SIG-M5 treated with dmso at 0.1 percent for 504 hours (cell line): ENCODE measurements around the gene TMEM80.
"Not testable (repeated sequence)": the region's sequence is repeated elsewhere in the genome, so short reads cannot be mapped to it uniquely, and the experiment has no call there.

ENCODE experiments used
- DNase-seq: peaks from one replicate; lab custom pipeline; 2025; ENCODE audit not compliant: unreplicated experiment; lab: John Stamatoyannopoulos, UW

TMEM80 gene

DNA sequence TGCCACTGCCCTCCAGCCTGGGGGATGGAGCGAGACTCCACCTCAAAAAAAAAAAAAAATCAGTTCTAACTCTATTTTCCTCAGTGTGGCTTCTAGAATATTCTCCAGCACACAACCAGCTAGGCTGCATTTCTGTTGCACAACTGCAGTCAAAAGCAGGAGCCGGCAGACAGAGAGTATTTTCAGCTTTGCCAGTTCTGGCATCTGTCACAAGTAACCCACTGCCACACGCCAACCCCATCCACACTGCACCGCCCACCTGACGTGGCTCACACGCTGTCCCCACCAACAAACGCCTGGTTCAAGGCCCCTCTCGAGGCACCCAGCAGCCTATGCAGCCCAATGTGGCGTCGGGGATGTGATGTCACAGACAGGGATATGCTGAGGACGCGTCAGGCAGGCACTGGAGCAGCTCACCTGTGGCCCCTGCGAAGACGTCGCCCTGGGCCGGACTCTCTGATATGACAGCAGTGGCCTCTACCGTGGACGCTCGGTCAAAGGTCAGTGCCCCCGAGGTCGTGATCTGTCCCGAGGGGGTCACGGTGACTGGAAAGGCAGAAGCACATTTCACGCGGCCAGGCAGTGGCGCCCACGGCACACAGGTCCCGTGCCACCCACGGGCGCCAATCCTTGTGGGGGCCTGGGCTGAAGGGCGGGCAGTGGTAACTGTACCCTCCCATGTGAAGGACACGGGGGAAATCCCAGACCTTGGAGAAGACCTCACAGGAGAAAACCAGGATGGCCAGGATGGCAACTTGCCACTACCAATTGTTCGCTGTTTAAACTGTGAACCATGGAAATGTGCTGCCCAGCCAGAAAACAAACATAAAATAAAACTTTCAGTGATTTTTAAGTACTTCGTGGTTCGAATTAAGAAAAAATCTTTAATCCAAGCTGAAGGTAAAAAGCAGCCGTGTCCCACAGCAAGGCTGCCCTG is 16.1 kb upstream of the TMEM80 start:
- DNase-seq, result no peak

DNA sequence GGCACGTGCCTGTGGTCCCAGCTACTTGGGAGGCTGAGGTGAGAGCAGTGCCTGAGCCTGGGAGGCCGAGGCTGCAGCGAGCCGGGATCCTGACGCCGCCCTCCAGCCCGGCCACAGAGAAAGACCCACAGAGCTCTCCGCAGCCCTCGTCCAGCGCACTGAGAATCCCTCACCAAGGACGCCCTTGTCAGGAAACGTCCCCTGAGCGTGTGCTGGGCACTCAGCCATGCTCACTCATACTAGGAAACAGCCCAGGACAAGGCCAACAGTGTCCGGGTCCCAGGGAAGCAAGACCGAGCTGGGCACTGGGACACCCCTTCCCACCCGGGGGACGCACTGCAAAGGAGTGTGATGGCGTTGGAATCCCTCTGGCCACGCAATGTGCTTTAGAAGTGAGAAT is 15.1 kb upstream of the TMEM80 start:
- no peak for DNase-seq

DNA sequence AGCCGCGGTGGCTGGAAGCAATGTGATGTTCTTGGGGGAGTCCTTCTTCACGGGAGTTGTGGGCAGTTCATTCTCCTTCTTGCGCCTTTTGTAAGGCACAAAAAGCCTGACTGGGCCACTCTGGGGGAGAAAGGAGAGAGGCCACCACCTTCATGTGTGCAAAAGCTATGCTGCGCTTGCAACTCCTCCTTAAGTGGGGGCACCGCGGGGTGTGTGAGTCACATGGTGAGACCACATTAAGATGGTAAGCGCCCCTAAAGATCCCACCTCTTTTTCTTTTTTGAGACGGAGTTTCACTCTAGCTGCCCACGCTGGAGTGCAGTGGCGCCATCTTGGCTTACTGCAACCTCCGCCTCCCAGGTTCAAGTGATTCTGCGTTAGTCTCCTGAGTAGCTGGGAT is 14.6 kb upstream of the TMEM80 start:
- DNase-seq, result no peak

DNA sequence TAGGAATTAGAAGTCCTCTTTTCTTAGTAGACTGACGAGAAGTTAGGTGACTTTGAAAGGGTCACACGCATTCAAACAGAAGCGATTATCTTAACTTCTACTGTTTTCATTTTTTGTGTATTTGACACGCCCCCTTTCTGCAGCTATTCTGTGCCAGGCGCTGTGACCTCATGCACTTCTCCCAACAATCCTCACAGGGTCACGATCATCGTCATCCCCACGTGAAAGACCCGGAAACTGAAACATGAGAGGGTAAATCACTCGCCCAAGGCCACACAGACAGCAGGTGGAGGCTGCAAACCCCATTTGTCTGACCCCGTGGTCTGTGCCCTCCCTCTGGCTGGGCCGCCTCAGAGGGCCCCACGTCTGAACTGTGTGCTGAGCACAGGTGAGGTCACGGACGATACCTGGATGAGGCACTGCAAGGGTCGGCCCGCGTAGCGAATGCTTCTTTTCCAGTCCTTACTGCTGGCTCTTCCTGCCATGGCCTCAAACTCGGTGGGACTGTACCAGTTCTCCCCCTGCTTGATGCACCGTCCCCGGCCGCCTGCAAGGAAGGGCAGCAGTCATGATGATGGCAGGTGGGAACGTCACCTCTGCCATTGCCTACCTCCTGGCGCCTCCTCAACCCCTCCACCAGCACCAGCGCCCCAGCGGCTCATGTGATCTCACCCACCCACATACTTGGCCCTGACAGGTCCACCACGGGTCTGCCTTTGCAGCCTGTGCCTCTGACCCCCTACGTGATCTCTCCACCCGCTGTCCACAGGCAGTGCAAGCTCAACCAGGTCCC is 9.0 kb upstream of the TMEM80 start:
- DNase-seq, result no peak

DNA sequence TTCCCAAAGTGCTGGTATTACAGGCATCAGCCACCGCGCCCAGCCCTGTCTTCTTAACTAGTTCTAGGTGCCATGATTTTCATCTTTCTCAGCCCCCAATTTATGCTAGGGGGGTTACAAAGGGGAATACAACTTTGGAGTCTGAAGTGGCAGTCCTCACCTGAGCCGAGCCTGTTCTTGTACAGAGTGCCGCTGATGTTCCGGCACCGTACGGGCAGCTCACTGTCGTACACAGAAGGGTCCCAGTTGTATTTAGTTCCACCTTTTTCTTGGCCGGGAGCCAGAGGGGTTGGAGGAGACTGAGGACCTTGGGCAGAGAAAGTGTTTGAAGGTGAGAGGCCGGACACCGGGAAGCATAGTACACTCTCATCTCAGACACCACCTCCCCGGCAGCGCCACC is 7.9 kb upstream of the TMEM80 start:
- no peak for DNase-seq

DNA sequence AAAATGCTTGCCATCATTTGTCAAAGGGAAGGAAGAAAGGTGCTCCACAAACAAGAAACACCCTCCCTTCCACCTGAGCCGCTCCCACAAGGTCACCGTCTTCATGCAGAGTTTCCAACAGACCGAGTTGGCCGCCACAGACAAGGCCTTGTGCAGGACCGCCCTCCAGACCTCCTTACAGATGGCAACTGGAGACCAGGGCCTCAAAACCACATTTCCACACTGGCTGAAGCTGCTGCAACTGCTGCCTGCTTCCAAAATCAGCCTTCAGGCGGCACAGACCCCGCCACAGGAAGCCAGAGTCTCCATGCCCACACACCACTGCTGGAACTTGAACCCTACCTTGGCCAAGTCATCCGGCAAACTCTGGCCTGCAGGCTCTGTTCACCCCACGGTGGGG is 6.9 kb upstream of the TMEM80 start:
- DNase-seq, result no peak

DNA sequence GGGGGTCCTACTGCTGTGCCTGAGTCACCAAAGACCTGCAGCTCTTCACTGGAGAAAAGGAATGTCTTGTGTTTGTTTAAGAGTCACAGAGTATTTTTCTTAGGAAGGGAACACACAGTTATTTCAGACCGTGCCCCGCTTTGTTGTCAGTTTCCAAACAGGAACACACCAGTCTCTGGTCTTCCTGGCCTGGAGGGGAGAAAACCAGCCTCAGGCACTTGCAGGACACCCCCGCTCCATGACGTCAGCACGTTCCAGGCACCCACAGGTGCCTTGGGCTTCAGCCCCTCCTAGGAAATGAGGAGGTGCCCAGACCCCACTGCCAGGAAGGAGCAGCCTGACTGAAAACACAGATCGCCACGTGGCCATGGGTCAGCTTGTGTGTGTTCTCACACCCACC is 6.0 kb upstream of the TMEM80 start:
- DNase-seq, result no peak

DNA sequence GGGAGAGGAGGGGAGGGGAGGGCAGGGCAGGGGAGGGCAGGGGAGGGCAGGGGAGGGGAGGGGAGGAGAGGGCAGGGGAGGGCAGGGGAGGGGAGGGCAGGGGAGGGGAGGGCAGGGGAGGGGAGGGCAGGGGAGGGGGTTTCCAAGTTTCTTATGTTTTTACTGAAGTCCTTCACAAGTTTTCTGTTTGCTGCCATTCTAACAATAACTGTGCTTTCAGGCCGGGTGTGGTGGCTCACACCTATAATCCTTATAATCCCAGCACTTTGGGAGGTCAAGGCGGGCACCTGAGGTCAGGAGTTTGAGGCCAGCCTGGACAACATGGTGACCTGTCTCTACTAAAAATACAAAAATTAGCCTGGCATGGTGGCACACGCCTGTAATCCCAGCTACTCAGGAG is 5.4 kb upstream of the TMEM80 start:
- DNase-seq, result not testable (repeated sequence)

DNA sequence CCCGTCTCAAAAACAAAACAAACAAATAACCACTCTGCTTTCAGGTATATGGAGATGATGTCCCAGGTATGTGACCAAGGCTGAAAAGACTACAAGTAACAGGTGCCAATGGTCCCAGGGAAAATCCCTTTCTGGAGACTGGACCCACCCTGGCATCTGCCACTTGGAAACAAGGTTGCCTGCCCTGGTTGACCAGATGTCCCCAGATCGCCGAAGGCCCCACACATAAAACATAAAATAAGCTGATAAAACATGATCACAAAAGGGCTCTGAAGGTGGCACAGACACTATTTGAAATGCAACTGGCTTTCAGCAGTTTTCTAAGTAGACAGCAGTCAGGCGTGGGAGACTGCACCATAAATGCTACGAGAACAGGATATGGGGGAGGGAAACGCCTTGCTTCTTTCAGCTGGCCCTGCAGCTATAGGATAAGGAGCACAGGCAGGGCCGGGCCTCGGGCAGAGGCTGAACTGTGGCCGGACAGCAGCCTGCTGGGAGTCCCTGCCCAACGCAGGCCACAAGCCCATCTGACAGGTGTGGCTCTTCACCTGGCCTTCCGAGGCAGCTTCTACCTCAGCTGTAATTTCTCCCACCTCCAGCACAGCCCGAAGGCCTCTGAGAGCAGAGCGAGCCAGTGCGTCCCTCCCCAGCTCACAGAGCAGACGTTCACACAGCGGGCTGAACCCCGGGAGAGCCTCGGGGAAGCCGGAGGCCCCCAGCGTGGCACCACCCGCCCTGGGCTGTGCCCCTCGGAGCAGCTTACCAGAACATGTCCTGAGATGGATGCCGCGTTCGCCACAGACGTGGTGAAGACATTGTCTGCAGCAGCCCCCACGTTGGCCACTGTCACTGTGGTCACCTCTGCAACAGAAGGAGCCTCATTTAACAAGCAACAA is 4.6 kb upstream of the TMEM80 start:
- no peak for DNase-seq

DNA sequence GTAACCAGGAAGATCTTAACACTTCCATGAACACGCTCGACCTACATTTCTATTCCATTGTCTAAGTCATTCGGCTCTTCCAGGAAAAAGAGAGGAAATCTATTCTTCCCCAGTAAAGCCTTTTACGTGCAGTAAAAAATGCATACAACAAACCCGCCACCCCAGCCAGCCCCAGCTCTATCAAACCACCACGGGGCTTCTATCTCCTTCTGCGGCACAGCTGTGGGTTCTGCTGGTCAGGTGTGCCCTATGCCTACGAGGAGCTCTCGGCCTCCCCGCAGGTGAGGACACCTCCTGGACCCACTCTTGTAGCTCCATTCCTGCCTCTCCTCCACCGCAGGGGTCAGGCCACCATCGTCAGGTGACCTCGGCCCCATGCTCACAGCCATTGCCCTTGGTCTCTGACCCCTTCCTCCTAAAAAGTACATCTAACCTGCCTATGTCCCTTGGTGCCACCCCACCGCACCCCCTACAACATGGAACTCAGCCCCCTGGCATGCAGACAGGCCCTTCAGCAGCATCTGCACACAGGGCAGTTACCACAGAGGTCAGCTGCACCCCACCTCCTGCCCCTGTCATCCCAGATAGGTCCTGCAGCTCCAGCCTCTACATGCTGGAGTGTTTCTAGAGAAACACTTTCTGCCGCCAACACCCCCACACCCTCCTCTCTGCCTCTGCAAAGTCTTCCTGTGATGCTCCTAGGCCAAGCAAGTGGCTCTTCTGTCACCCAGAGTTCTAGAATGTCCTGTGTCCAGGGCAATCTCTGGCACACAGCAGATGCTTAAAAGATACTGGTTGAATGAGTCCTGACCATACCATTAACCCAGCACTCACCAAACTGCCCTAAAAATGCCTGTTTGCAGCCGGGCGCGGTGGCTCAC is 3.7 kb upstream of the TMEM80 start:
- no peak for DNase-seq

DNA sequence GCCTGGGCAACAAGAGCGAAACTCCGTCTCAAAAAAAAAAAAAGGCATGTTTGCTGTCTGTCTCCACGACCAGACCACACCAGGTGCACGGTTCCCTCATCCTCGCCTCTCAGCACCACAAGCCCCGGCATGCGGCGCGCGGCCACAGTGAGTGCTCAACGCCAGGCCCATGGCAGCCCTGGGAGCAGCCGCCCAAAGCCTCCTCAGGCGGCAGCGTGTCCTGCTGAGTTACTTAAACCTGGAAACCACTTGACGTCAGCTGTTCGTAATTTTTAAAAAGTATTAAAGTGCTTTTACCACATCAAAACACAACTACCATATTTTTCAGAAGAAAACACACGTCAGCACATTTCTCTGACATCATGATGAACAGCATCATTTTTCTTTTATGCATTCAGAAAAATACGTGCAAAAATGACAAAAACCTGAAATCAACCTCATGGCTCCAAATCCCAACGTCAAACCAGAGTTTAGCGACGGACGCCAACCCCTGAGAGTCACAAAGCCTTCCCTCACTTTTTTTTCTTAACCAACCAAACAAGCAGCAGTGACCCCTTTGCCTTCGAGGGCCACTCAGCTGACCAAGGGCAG is 2.7 kb upstream of the TMEM80 start:
- DNase-seq, result no peak

DNA sequence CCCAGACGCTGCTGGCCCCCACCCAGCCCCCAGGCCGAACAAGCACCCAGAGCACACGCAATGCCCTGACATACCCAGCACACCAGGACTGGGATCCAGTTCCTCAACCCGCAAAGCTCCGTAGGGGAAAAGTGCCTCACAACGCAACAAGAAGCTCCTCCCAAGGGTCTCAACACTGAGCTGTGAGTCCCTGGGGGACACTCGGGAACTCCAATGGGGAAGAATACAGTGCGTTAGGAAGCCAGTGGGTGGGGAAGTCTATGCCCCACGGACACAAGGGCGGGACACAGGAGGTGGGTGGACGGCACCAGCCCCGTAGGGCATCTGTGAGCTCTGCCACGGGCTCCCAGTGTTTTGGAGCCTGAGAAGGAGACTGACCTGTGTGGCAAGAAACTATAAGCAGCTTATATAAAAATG is 2.2 kb upstream of the TMEM80 start:
- no peak for DNase-seq

DNA sequence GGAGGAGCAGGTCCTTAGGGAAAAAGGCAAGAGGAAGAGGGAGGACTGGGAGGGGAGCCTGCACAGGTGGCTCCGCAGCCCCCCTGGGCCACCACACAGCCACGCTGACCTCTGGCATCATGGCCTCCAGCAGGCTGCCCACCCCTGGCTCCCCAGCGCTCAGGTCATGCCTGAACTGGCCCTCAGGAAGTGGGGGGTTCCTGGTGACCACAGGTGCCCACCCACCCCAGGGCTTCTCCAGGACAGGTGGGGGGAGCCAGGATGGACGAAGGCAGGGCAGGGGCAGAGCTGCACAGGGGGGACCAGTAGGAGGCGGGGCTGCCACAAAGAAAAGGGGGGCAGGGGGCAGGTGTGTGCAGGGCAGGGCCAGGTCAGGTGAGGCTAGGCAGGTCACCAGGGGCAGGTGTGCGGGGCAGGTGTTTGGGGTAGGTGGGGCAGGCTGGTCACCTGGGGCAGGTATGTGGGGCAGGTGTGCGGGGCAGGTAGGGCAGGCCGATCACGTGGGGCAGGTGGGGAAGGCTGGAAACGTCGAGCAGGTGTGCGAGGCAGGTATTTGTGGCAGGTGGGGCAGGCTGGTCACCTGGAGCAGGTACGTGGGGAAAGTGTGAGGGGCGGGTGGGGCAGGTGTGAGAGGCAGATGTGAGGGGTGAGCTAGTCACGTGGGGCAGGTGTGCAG is 1.6 kb upstream of the TMEM80 start:
- DNase-seq, result no peak

DNA sequence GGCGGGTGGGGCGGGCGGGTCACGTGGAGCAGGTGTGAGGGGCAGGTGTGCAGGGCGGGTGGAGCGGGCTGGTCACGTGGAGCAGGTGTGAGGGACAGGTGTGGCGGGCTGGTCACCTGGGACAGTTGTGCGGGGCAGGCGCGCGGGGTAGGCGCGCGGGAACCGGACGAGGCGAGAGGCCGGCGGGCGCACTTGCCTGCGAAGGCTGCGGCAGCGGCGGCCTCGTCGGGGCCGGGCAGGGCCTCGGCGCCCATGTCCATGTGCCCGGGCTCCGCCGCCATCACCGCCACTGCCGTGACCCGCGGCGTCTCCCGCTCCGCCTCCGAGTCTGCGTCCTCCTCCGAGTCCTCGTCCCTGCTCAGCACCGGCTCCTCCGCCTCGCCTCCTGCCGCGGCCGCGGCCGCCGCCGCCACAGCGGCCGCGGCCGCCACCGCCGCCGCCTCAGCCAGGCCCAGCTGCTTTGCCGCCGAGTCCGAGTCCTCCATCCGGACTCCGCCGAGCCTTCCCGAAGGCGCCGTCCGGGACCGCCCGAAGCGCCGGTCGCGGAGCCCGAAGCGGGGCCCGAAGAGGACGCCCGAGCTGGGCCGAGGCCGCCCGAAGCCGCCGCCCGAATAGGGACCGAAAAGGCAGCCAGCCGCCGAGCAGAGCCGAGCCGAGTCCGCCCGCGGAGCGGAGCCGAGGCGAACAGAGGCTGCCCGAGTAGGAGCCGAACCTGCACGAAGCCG is 891 bp upstream of the TMEM80 start, which contains the start of gene DEAF1:
Gene DEAF1, minus strand, starts transcription at position 660 of the 725 bp plus-strand sequence. Its CDS starts 175 bp downstream, at position 485.
- DNase-seq, result peak; percentile 91

DNA sequence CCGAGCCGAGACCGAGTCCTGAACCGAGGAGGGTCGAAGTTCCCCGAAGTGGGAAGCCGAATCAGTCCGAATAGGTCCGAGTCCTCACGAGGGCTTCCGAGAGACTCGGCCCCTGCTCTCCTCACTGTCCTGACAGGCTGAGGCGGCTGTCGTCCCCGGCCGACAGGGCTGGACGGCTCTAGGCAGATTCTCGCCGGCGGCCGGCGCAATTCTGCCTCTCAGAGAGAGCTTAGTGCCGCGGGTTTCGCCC is 403 bp upstream of the TMEM80 start:
- DNase-seq, result no peak

DNA sequence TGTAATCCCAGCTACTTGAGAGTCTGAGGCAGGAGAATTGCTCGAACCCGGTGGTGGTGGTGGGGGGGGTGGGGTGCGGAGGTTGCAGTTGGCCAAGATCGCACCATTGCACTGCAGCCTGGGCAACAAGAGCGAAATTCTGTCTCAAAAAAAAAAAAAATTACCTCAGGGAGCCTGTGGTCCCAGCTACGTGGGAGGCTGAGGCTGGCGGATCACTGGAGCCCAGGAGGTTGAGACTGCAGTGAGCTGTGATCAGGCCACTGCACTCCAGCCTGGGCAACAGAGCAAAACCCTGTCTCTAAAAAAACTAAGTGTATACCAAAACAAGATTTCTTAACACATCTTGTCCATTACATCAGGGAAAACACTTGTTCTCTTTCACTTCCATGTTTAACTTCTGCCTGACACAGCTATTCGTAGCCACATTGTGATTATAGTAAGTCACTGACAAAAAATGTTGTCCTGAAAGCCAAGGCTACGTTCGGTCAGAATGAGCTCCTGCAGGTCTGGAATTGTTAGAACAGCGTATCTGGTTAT is 1.4 kb downstream of the TMEM80 start:
- DNase-seq, result peak; percentile 85

DNA sequence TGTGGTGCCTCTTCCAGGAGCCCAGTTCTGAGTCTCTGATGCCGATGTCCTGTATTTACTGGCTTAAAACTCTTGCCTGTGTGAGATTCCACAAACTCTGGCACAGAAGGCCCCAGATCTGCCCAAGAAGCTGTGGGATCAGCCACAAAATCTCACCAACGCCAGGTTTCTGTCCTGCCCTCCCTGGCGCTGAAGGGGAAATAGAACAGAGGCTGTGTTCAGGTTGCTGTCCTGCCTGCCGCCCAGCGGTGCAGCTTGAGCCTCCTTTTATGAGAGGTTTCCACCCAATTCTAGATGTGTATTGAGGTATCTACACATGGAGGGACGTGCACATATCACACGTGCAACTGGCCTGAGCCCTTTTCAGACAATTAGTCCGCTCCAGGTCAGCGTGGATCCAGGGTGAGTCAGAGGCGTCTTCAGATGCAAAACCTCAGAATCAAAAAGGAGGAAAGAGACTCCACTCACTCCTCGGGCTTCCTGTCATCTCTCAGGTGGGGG is 2.2 kb downstream of the TMEM80 start:
- no peak for DNase-seq

DNA sequence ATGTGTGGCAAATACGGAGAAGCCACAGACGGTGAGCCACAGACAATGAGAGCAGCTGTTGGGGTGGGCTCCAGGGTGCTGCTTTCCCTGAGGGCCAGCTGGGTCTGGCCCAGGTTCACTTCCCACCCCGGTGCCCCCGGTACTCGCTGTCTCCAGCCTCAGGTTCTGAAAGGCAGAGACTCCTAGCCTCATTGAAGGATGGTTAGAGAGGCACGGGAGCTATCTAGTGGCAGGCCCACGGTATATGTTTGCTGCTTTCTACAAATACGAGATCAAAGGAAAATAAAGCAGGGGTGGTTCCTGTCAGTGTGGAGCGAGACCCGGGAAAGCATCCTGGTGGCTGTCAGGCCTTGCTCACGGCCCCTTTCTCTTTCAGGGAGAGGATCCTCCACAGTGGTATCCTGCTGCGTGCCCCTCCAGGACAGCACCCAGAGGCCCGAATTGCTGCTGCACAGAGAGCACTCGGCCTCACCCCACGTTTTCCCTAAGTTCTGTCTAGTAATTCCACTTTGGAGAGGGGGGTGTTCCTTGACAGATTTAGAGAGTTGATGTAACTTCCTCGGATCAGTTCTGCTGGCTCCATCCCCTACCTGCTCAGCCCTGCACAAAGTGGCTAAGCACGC is 3.0 kb downstream of the TMEM80 start:
- DNase-seq, result no peak
